ENCODE results near the gene GGACT.

DNA sequence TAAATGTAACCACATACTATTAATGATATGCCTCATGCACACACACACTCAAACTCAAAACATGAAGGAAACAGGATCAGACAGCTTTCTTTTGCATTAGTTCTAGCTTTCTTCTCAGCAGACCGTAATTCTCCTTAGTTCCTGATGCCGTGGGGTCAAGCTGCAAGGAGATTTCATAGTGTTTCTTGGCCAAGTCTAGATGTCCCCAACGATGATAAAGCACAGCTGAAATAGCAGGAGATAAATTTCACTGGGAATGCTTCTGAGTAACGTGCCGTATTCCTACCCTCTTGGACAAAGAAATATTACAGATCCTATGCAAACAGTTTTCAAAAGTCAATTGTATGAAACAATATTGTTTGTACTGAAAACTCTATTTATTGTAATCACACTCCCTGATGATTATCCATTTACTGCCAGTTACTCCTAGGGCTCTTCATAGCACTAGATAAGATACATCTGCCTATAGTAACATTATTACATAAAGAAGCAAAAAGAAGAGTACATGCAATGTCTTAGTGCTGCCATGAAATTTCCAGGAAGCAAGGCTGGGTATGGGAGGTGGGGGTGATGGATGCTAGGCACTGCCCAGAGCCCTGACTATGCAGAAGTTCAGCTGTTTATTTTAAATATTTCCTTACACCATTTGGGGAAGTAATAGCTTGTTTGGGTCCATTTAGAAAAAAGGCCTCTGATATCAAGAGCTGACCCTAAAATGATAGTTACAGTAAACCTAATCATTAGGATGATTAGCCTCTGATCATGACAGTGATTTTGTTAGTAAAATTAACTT lies 16.5 kb upstream of the GGACT start:
- no peak for TF ChIP-seq FOXM1 (IDR thresholded peaks at IDR 0.05; ENCODE audit: borderline replicate concordance)
- TF ChIP-seq NFRKB (IDR thresholded peaks at IDR 0.05): no peak
- no peak for TF ChIP-seq SP1 (IDR thresholded peaks at IDR 0.05)
